Cortex of kidney (tissue), 1 donor: ENCODE measurements around the gene KRTAP9-7.
"Not testable (repeated sequence)": the region's sequence is repeated elsewhere in the genome, so short reads cannot be mapped to it uniquely, and the experiment has no call there.

Experiments used
- DNase-seq: peaks from one replicate; lab custom pipeline; 2025; lab: John Stamatoyannopoulos, UW

The KRTAP9-7 gene

GRCh38 chr17:41275648-41276190 lies at the start of gene KRTAP9-7:
TSS of gene KRTAP9-7 (plus strand) at chr17:41275698. CDS start at chr17:41275698, 0 bp downstream.
- DNase-seq, result not testable (repeated sequence)

- no peak for DNase-seq
Measured at GRCh38 chr17:41226051-41226450, 49.4 kb upstream of the KRTAP9-7 start.

GRCh38 chr17:41226598-41227095 lies 48.9 kb upstream of the KRTAP9-7 start, which contains the start of gene KRTAP9-2:
TSS of gene KRTAP9-2 (plus strand) at chr17:41226648. CDS start at chr17:41226655, 7 bp downstream.
- DNase-seq, result not testable (repeated sequence)

GRCh38 chr17:41230094-41230493 lies 45.4 kb upstream of the KRTAP9-7 start:
- DNase-seq, result no peak

- no peak for DNase-seq
Measured at GRCh38 chr17:41231731-41232130, 43.8 kb upstream of the KRTAP9-7 start.

- DNase-seq, result not testable (repeated sequence)
Measured at GRCh38 chr17:41232399-41233105, 42.9 kb upstream of the KRTAP9-7 start, which contains the start of gene KRTAP9-3. TSS of gene KRTAP9-3 (plus strand) at chr17:41232449. CDS start at chr17:41232502, 53 bp downstream.

GRCh38 chr17:41237116-41237515 lies 38.4 kb upstream of the KRTAP9-7 start:
- DNase-seq, result not testable (repeated sequence)

GRCh38 chr17:41237949-41238437 lies 37.5 kb upstream of the KRTAP9-7 start, which contains the start of gene KRTAP9-8:
TSS of gene KRTAP9-8 (plus strand) at chr17:41237999. CDS start at chr17:41238052, 53 bp downstream.
- DNase-seq, result not testable (repeated sequence)

- not testable (repeated sequence) for DNase-seq
Measured at GRCh38 chr17:41246995-41247787, 28.3 kb upstream of the KRTAP9-7 start.

- not testable (repeated sequence) for DNase-seq
Measured at GRCh38 chr17:41249637-41250240, 25.8 kb upstream of the KRTAP9-7 start, which contains the start of gene KRTAP9-4. TSS of gene KRTAP9-4 (plus strand) at chr17:41249687. CDS start at chr17:41249721, 34 bp downstream.

GRCh38 chr17:41251261-41251660 lies 24.2 kb upstream of the KRTAP9-7 start:
- no peak for DNase-seq

GRCh38 chr17:41254861-41255260 lies 20.6 kb upstream of the KRTAP9-7 start:
- no peak for DNase-seq

- not testable (repeated sequence) for DNase-seq
Measured at GRCh38 chr17:41255381-41256290, 19.9 kb upstream of the KRTAP9-7 start, which contains the start of gene KRTAP9-9. TSS of gene KRTAP9-9 (plus strand) at chr17:41255384.

- DNase-seq, result no peak
Measured at GRCh38 chr17:41256291-41256685, 19.2 kb upstream of the KRTAP9-7 start.

GRCh38 chr17:41258406-41258805 lies 17.1 kb upstream of the KRTAP9-7 start:
- DNase-seq, result no peak

GRCh38 chr17:41263212-41263611 lies 12.3 kb upstream of the KRTAP9-7 start:
- DNase-seq, result no peak

- no peak for DNase-seq
Measured at GRCh38 chr17:41264599-41264998, 10.9 kb upstream of the KRTAP9-7 start.

GRCh38 chr17:41265078-41265477 lies 10.4 kb upstream of the KRTAP9-7 start, which contains the start of gene KRTAP9-6:
TSS of gene KRTAP9-6 (plus strand) at chr17:41265378. CDS start at chr17:41265378, 0 bp downstream.
- no peak for DNase-seq

- no peak for DNase-seq
Measured at GRCh38 chr17:41267711-41268110, 7.8 kb upstream of the KRTAP9-7 start.

GRCh38 chr17:41271323-41271722 lies 4.2 kb upstream of the KRTAP9-7 start:
- not testable (repeated sequence) for DNase-seq
